Gastrocnemius medialis (tissue), 4 donors: ENCODE data around the gene PIKFYVE. TPM values are rescaled to one million over a fixed set of nuclear protein-coding genes. Genes with fewer than 3 reads are reported as not detected.
A peak's percentile ranks its signal among the peaks of the same experiment; 100 is the strongest.

Experiments used
- ATAC-seq, 2 donors: fragments of 150-250 bp; one replicate each; pipeline ENCODE4 v1.9.1; 2016
- DNase-seq, 2 donors: peaks; one replicate each; pipeline ENCODE4 v3.0.0-alpha.2; 2019
- H3K27ac ChIP-seq, 4 donors: fragments of 200-600 bp; sonication (generic); 1 replicate in 1 of 4; 2 replicates in 3 of 4; pipeline ENCODE4 v1.5.1; 2016 to 2018; ENCODE audit warnings: mild to moderate bottlenecking in 2 of 4, moderate library complexity in 1 of 4
- H3K27me3 ChIP-seq, 3 donors: fragments of 200-600 bp; sonication (generic) in 2 of 3; 1 replicate in 1 of 3; 2 replicates in 2 of 3; pipeline versions ENCODE4 v1.5.1 to v1.6.0; 2016 to 2019; ENCODE audit warnings: mild to moderate bottlenecking in 1 of 3, moderate library complexity in 1 of 3
- H3K36me3 ChIP-seq, 2 donors: fragments of 200-600 bp; sonication (generic) in 1 of 2; one replicate each; pipeline ENCODE4 v1.5.1; 2017 to 2018
- H3K4me1 ChIP-seq, 2 donors: fragments of 200-600 bp; sonication (generic) in 1 of 2; one replicate each; pipeline ENCODE4 v1.5.1; 2016 to 2017; ENCODE audit warnings: mild to moderate bottlenecking in 2 of 2
- H3K4me3 ChIP-seq, 4 donors: fragments of 200-600 bp; sonication (generic) in 3 of 4; 1 replicate in 1 of 4; 2 replicates in 3 of 4; pipeline ENCODE4 v1.5.1; 2016 to 2019; ENCODE audit warnings: mild to moderate bottlenecking in 2 of 4
- H3K9me3 ChIP-seq, 3 donors: fragments of 200-600 bp; sonication (generic) in 2 of 3; 1 replicate in 1 of 3; 2 replicates in 2 of 3; pipeline ENCODE4 v1.5.1; 2016 to 2019
- POLR2A ChIP-seq, 2 donors: fragments of 450-650 bp; IDR thresholded peaks; one replicate each; pipeline ENCODE4 v1.6.1; 2017; ENCODE audit warnings: antibody characterized with exemption in 2 of 2, mild to moderate bottlenecking in 2 of 2, moderate library complexity in 2 of 2
- in situ Hi-C, 4 donors: fragments of 200-750 bp; cut with MboI; loops; one replicate each; pipeline versions ENCODE4 v1.15.0 to v1.8.0; 2017; ENCODE audit warnings: low sequenced_read_pairs in 4 of 4
- intact Hi-C: fragments of 100-400 bp; cut with DNase I; formaldehyde crosslinking; loops from one replicate; pipeline ENCODE4 v1.15.1; 2023; ENCODE audit warnings: low total_unique reads
- total RNA-seq, 4 donors: library from RNA; depleted of rRNA; stranded (reverse); fragments of >200 nt; gene quantifications; one replicate each; pipeline versions ENCODE4 v1.1.0 to v1.2.3, GENCODE V29; 2016
- TF ChIP-seq, protein P1 (sequence below), 5 experiments: fragments of 450-650 bp in 3 of 5; fragments of 200-600 bp in 2 of 5; sonication (generic) in 2 of 5; IDR thresholded peaks in 4 of 5; conservative IDR thresholded peaks in 1 of 5; 1 replicate in 4 of 5; 2 replicates in 1 of 5; pipeline ENCODE4 v1.5.1; 2016 to 2019; ENCODE audit warnings: antibody characterized with exemption in 5 of 5, mild to moderate bottlenecking in 3 of 5, moderate library complexity in 3 of 5

The PIKFYVE gene
- total RNA-seq, 4 donors from 2014 or later, result 14.0 to 23.9 (median 17.9) TPM

DNA sequence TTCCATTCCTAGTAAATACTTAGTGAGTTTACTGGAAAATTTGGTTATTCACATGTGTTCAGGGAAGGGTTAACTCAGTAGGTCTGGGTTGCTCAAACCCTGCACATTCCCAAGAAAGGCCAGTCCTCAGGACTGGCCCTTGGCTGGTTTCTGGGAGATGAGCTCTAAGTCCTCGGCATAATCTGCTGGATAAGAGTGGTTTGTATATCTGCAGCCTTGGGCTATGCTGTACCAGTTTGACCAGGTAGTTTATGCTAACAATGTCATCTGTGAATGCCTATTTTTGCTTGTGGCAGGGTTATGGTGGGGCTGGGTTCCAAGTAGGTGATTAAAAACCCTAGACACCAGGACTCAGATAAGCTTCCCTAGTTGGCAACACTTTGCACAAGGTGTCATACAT is 133.1 kb downstream of the PIKFYVE start:
- no peak overlapping the region for H3K27ac ChIP-seq
- intact Hi-C loops, result no loop called here
- H3K4me1 ChIP-seq, result no peaks in the 10 kb centered on the region
- no peaks in the 10 kb centered on the region for H3K27me3 ChIP-seq
- ATAC-seq (no peak), DNase-seq (no peak)
- in situ Hi-C loops, result no loop called here
- H3K4me3 ChIP-seq, result no peak overlapping the region
- no peaks in the 10 kb centered on the region for H3K36me3 ChIP-seq
- TF ChIP-seq POLR2A (IDR thresholded peaks at IDR 0.05), result no peak
- TF ChIP-seq, protein P1, sequence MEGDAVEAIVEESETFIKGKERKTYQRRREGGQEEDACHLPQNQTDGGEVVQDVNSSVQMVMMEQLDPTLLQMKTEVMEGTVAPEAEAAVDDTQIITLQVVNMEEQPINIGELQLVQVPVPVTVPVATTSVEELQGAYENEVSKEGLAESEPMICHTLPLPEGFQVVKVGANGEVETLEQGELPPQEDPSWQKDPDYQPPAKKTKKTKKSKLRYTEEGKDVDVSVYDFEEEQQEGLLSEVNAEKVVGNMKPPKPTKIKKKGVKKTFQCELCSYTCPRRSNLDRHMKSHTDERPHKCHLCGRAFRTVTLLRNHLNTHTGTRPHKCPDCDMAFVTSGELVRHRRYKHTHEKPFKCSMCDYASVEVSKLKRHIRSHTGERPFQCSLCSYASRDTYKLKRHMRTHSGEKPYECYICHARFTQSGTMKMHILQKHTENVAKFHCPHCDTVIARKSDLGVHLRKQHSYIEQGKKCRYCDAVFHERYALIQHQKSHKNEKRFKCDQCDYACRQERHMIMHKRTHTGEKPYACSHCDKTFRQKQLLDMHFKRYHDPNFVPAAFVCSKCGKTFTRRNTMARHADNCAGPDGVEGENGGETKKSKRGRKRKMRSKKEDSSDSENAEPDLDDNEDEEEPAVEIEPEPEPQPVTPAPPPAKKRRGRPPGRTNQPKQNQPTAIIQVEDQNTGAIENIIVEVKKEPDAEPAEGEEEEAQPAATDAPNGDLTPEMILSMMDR (IDR thresholded peaks at IDR 0.05 in 4 of 5, conservative IDR thresholded peaks at IDR 0.05 in 1 of 5), result no peak
- H3K9me3 ChIP-seq, result peaks cover 0 to 4% (median 0%) of the 10 kb centered on the region in 3 donors

- intact Hi-C loops, result no loop called here
- DNase-seq, result no peak
- Histone ChIP-seq H3K9me3 (no peaks in the 10 kb centered on the region), H3K4me3 (peak within 1 kb of the TSS in 3 of 4 donors; percentile 8 to 49 (median 13)), H3K36me3 (no peaks in the 10 kb centered on the region), H3K27ac (no peak within 1 kb of the TSS), H3K27me3 (peaks cover 20 to 38% (median 21%) of the 10 kb centered on the region in 3 donors), H3K4me1 (no peaks in the 10 kb centered on the region)
- TF ChIP-seq POLR2A (IDR thresholded peaks at IDR 0.05), result no peak
- TF ChIP-seq, protein P1 (IDR thresholded peaks at IDR 0.05 in 4 of 5, conservative IDR thresholded peaks at IDR 0.05 in 1 of 5), result no peak
- in situ Hi-C loops, result no loop called here
- ATAC-seq, result no peak
These were observed 140.7 kb downstream of the PIKFYVE start, which contains the start of gene PTH2R for GRCh38 chr2:208406474-208407451. TSS of gene PTH2R (plus strand) at chr2:208406792. CDS start at chr2:208407044, 252 bp downstream.

DNA sequence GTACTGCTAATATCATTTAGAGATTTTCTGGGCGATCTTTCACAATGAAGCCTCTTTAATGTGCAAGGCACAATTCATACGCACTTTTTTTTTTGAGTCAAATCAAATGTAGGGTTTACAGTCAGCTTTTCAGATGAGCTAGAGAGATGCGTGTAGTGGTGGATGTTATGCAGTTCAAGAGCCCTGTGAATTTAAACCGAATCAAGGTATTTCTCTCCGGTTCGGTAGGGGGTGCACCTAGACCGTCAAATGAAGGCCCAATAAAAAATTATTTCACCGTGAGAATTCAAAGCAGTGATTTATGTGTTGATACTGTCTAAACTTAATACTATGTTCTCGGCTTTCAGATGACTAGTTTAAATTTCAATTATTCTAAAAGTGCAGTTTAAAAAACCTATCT is 141.6 kb downstream of the PIKFYVE start:
- TF ChIP-seq, protein P1 (IDR thresholded peaks at IDR 0.05 in 4 of 5, conservative IDR thresholded peaks at IDR 0.05 in 1 of 5), result no peak
- no peak for TF ChIP-seq POLR2A (IDR thresholded peaks at IDR 0.05)
- Histone ChIP-seq H3K36me3 (no peaks in the 10 kb centered on the region), H3K9me3 (no peaks in the 10 kb centered on the region), H3K27ac (no peak overlapping the region), H3K4me1 (no peaks in the 10 kb centered on the region), H3K4me3 (no peak overlapping the region), H3K27me3 (peaks cover 20 to 38% (median 21%) of the 10 kb centered on the region in 3 donors)
- no peak for ATAC-seq
- no peak for DNase-seq
- intact Hi-C loops, result no loop called here
- in situ Hi-C loops, result no loop called here

Other genes starting within 250 kb of the PIKFYVE start
- 1 to 10 TPM; 5.6 to 8.8 (median 6.8) TPM for gene PLEKHM3, start 240.7 kb upstream of the PIKFYVE start, total RNA-seq
- not detected for gene CRYGD, start 141.7 kb upstream of the PIKFYVE start, total RNA-seq
- not detected for gene CRYGC, start 136.4 kb upstream of the PIKFYVE start, total RNA-seq
- not detected for gene CRYGB, start 120.1 kb upstream of the PIKFYVE start, total RNA-seq
- gene CRYGA, start 102.7 kb upstream of the PIKFYVE start, total RNA-seq, result not detected
- gene C2orf80, start 76.2 kb upstream of the PIKFYVE start, total RNA-seq, result not detected
- 10 to 100 TPM; 11.2 to 39.0 (median 15.0) TPM for gene IDH1, start 11.2 kb upstream of the PIKFYVE start, total RNA-seq
- gene PTH2R, start 140.5 kb downstream of the PIKFYVE start, total RNA-seq, result not detected